GM12801 (cell line): ENCODE measurements around the gene SLC25A24.

Experiments used
- CTCF ChIP-seq: IDR thresholded peaks from one replicate; pipeline ENCODE4 v1.5.1; 2011; ENCODE audit warnings: control low read depth; ENCODE audit not compliant: insufficient read length; ENCODE audit errors: extremely low read depth

SLC25A24 gene

GRCh38 chr1:108199201-108199691 lies 897 bp downstream of the SLC25A24 start:
- no peak for TF ChIP-seq CTCF

- no peak for TF ChIP-seq CTCF
Measured at GRCh38 chr1:108194051-108194450, 6.1 kb downstream of the SLC25A24 start.

GRCh38 chr1:108193333-108193732 lies 6.8 kb downstream of the SLC25A24 start:
- TF ChIP-seq CTCF = no peak

GRCh38 chr1:108192581-108192980 lies 7.6 kb downstream of the SLC25A24 start:
- TF ChIP-seq CTCF = no peak

GRCh38 chr1:108190686-108191416 lies 9.3 kb downstream of the SLC25A24 start:
- no peak for TF ChIP-seq CTCF

- no peak for TF ChIP-seq CTCF
Measured at GRCh38 chr1:108190001-108190634, 10.0 kb downstream of the SLC25A24 start.

- TF ChIP-seq CTCF = no peak
Measured at GRCh38 chr1:108188801-108189200, 11.3 kb downstream of the SLC25A24 start.
